Hematopoietic multipotent progenitor cell treated with erythropoietin and hydrocortisone succinate and interleukin-3 and kit ligand, for 15 days (in vitro differentiated cells): ENCODE measurements around the gene C17orf67.
"Not testable (repeated sequence)": the region's sequence is repeated elsewhere in the genome, so short reads cannot be mapped to it uniquely, and the experiment has no call there.

Source experiments
- DNase-seq: peaks from one replicate; pipeline ENCODE4 v3.0.0-alpha.2; 2015; ENCODE audit warnings: low spot score

C17orf67 gene

GRCh38 chr17:56773124-56773523 lies 60.6 kb downstream of the C17orf67 start:
- DNase-seq, result peak; percentile 24

- DNase-seq, result no peak
Observed at GRCh38 chr17:56772442-56772841, 61.3 kb downstream of the C17orf67 start.

GRCh38 chr17:56771975-56772374 lies 61.7 kb downstream of the C17orf67 start:
- no peak for DNase-seq

- DNase-seq, result no peak
Observed at GRCh38 chr17:56771563-56771962, 62.2 kb downstream of the C17orf67 start.

- DNase-seq, result no peak
Observed at GRCh38 chr17:56770427-56770826, 63.3 kb downstream of the C17orf67 start.

- DNase-seq, result no peak
Observed at GRCh38 chr17:56765449-56765848, 68.3 kb downstream of the C17orf67 start.

GRCh38 chr17:56762988-56763387 lies 70.7 kb downstream of the C17orf67 start:
- DNase-seq, result no peak

- no peak for DNase-seq
Observed at GRCh38 chr17:56762144-56762543, 71.6 kb downstream of the C17orf67 start.

- DNase-seq, result no peak
Observed at GRCh38 chr17:56761387-56761786, 72.3 kb downstream of the C17orf67 start.

GRCh38 chr17:56757611-56758010 lies 76.1 kb downstream of the C17orf67 start:
- not testable (repeated sequence) for DNase-seq

- DNase-seq, result no peak
Observed at GRCh38 chr17:56756536-56756935, 77.2 kb downstream of the C17orf67 start.

GRCh38 chr17:56755310-56755709 lies 78.4 kb downstream of the C17orf67 start:
- DNase-seq, result no peak

GRCh38 chr17:56754523-56755208 lies 79.1 kb downstream of the C17orf67 start:
- no peak for DNase-seq

- no peak for DNase-seq
Observed at GRCh38 chr17:56752263-56752836, 81.4 kb downstream of the C17orf67 start.

- DNase-seq, result no peak
Observed at GRCh38 chr17:56751145-56751738, 82.5 kb downstream of the C17orf67 start.

- no peak for DNase-seq
Observed at GRCh38 chr17:56744721-56745120, 89.0 kb downstream of the C17orf67 start.

- no peak for DNase-seq
Observed at GRCh38 chr17:56742601-56743000, 91.1 kb downstream of the C17orf67 start.
